ENCODE results near the gene UBASH3A. TPM values are rescaled to one million over a fixed set of nuclear protein-coding genes. Genes with fewer than 3 reads are reported as not detected.

UBASH3A gene
- polyA plus RNA-seq, 3 donors, result 0.14 to 0.56 TPM; not detected in 1

DNA sequence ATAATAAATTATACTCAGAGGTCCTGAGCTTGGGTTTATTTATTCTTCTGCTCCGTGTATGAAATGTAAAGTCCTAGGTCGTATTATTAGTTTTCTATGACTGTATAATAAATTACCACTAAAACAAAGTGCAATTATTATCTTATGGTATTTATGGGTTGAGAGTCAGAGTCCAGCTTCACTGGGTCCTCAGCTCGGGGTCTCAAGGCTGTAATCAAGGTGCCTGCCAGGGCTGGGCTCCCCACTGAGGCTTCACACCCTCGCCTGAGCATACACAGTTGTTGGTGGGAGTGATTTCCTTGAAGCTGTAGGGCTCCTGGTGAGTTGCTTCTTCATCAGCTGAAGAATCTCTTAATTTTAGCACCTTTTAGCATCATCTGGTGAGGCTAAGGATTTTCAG is 15.2 kb downstream of the UBASH3A start:
- 51 to 59% (median 55%) methylated on average over 4 of the region's 4 CpGs for WGBS, 3 donors
- H3K27ac ChIP-seq (ENCODE audit: low read depth, low read length), result no peak overlapping the region

DNA sequence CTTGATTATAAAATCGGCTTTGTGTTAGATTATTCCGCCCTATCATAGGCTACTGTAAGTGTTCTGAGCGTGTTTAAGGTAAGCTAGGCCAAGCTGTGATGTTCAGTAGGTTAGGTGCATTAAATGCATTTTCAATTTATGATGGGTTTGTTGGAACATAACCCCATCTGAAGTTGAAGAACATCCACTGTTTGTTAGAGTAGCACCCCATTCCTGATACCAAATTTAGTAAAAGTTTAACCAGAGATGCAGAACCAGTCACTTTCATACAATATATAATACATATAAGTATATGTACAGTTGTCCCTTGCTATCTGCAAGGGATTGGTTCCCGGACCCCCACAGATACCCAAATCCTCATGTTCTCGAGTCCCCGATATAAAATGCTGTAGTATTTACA is 16.1 kb downstream of the UBASH3A start:
- H3K27ac ChIP-seq (ENCODE audit: low read depth, low read length), result no peak overlapping the region
- 91 to 97% (median 95%) methylated on average over 6 of the region's 6 CpGs for WGBS, 3 donors

DNA sequence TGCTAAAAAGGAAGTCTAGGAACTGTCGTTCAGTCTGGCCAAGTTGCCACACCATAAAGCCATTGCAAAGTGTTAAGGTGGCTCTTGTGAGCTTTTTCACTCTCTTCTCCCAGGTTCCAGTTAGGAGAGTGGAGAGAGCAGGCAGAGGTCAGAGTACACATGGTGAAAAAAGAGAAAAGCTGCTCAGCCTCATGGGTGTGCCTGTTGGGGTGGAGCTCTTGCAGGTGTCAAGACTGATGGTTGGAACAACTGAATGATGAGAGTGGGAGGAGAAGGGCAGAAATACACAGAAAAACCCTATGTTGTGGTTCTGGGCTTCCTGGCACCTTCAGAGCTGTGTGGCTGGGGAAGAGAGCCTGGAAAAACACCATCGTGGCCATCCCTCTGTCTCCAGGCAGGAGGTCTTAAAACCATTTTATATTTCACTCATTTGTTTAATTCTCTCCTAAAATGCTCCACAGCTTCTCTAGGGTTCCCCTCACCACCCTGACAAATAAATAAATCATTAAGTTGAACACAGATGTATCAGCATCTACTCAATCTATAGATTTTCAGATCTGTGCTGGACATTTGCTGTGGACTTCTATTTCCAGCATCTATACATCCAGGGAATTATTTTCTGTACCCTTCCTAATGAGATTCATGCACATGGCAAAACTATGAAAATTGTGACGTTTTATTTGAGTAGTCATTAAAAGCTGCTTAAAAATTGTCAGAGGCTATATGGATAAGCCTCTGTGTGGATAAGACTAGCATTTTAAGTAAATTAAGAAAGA is 17.5 kb downstream of the UBASH3A start:
- H3K27ac ChIP-seq (ENCODE audit: low read depth, low read length), result no peak overlapping the region
- 66 to 74% (median 67%) methylated on average over 3 of the region's 3 CpGs for WGBS, 3 donors

DNA sequence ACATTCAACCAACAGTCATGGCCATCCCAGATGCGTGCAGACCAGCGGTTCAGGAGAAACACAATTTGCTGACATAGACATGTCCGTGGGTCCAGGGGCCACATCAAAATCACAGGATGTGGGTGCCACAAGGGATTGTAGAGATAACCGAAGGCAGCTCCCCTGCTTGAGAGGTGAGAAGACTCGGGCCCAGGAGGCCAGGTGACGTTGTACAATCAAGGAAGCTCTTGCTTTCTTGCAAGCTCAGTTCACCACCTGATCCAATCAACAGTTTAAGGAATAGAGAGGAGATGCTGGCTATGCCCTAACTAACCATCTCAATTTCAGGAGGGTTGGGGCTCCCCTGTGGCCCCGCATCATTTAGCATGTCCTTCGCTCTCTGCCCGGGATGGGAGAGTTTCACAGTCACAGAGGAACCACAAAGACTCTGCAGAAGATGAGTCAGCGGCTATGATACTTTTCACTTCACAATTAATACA is 19.5 kb downstream of the UBASH3A start:
- H3K27ac ChIP-seq (ENCODE audit: low read depth, low read length), result no peak overlapping the region
- WGBS, 3 donors, result 64 to 78% (median 66%) methylated on average over 10 of the region's 10 CpGs

DNA sequence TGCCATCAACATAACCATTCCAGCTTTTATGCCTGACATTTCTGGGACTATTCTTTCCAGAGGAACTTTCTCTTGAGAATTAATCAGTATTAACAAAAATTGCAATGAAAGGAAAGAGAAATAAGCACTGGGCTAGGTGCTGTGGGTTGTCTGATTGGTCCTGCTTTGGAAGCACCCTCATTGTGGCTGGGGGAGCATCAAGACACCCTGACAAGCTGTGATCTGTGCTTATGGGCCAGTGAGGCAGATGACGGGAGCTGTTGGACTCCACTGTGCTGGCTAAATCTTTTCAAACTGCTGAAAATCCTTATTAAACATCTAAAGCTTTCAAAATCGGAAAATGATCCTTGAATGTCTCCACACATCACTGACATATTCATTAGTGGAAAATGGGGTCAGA is 20.0 kb downstream of the UBASH3A start:
- H3K27ac ChIP-seq (ENCODE audit: low read depth, low read length), result no peak overlapping the region
- 71 to 82% (median 76%) methylated on average over 2 of the region's 2 CpGs for WGBS, 3 donors

DNA sequence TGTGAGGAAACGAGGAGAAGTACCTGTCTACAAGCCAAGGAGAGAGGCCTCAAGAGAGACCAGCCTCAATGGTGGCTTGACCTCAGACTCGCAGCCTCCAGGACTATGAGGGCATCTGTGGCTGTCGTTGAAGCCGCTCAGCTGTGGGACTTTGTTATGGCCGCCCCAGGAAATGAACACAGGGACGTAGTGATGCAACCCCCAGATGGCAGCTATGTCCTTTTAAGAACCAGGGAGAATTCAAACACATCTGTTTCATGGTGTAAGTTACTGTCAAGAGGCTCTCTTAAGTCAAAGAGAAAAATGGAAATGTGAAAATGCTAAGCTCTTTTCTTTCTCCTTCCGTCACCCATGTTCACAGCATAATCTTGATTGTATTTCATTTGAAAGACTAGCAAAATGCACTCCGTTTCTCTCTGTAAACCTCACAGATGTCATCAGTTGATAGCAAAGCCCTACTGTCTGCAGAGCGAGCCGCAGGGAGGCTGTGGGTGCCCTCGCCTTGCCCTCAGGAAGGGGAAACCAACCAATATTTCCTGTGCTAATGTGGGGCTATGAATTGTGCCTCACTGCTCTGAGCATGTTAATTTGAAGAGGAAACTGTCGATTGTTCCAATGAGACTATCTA is 21.3 kb downstream of the UBASH3A start:
- WGBS, 3 donors, result 28 to 75% (median 42%) methylated on average over 12 of the region's 12 CpGs
- no peak overlapping the region for H3K27ac ChIP-seq (ENCODE audit: low read depth, low read length)

DNA sequence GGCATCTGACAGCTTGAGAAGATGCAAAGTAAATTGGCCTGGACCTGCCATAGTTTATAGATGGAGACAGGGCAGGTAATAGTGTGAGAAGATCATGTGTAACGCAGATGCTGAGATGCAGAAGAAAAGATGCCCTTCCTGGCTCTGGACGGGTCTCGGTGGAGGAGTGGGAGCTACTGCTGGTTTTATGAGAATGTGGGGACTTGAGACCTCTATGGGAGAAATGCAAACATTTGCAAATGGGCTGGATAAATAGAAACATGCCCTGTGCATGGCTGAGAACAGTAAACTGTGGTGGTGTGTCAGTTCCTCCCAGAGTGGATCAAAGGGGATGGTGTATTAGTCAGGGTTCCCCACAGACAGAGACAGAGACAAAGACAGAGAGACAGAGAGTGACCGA is 21.9 kb downstream of the UBASH3A start:
- WGBS, 3 donors, result 42 to 70% (median 46%) methylated on average over 4 of the region's 4 CpGs

DNA sequence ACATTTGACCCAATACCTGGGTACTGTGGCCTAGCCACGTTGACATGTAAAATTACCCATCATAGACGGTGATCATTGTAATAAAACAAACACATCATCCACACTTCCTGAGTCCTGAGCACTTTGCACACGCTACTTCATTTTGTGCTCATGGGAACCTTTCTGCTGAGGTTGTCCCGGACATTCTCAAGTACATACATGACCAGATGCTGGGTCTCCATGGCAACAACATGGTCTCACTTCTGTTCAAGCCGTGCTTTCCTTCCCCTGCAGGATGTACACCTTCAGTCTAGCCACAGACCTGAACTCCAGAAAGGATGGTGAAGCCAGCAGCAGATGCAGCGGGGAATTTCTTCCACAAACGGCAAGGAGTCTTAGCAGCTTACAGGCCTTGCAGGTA is 22.7 kb downstream of the UBASH3A start:
- WGBS, 3 donors, result 75 to 79% (median 78%) methylated on average over 7 of the region's 7 CpGs
- H3K27ac ChIP-seq (ENCODE audit: low read depth, low read length), result no peak overlapping the region

More for the DNA sequence above, 21.9 kb downstream of the UBASH3A start:
- H3K27ac ChIP-seq (ENCODE audit: low read depth, low read length), result no peak overlapping the region

DNA sequence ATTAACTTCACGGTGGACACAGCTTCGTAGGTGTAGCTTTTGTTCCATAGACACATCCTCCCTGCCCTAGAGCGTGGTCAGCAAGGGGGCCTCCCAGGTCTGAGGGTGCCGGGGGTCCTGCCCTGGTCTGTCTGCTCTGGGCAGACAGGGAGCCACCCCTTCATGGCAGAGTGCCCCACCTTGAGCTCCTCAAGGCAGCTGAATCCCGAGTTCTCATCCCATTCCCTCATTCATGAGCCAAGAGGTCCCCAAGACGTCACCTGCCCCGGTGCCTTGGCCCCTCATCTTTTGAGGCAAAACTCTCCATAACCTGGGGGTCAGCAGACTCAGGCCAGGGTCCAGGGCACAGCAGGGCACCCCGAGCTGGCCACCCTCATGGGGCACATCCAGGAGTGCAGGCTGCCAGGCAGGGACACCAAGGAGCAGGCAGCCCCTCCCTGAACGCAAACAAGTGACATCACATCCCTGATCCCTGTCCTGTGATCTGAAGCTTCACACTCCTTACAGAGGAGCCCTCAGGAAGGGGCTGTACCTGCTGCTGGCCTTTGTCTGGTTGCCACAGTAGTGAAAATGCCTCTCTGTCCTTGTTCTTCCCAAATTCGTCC is 23.3 kb downstream of the UBASH3A start:
- WGBS, 3 donors, result 85 to 90% (median 87%) methylated on average over 10 of the region's 10 CpGs
- H3K27ac ChIP-seq (ENCODE audit: low read depth, low read length), result no peak overlapping the region

DNA sequence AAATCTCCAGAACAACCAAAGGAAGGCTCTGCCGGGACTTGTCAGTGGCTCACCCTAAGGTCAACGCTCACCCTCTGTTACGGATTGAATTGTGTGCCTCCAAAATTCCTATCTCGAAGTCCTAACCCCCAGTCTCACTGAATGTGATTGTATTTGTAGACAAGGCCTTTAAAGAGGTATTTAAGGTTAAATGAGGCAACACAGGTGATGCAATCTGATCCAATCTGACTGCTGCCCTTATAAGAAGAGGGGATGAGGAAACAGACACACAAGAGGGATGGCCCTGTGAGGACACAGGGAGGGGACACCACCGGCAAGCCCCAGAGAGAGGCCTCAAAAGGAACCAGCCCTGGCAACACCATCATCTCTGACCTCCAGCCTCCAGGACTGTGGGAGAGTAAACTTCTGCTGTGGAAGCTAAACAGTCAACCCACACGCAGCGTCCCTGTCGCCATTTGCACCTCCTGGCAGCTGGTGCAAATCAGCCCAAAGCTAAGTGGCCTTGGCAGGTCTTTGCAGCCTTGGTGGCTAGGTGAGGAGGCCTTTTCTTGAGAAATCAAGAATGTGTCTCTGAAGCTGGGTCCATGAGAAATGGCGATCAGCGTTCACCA is 24.2 kb downstream of the UBASH3A start:
- WGBS, 3 donors, result 72 to 80% (median 79%) methylated on average over 10 of the region's 10 CpGs
- H3K27ac ChIP-seq (ENCODE audit: low read depth, low read length), result no peak overlapping the region

DNA sequence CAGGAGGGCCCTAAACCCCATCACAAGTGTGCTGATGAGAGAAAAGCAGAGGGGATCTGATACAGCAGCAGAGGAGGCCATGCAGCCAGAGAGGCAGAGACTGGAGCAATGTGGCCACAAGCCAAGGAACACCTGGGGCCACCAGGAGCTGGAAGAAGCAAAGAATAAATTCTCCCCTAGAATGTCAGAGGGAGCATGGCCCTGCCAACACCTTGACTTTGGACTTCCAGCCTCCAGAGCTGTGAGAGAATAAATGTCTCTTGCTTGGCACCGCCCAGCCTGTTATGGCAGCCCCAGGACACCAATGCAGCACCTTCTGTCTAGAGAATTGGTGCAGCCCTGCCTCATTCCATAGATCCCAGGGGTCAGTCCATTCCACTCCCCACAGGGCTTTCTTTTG is 25.3 kb downstream of the UBASH3A start:
- WGBS, 3 donors, result 97 to 100% (median 100%) methylated on average over 1 of the region's 1 CpG
- no peak overlapping the region for H3K27ac ChIP-seq (ENCODE audit: low read depth, low read length)

DNA sequence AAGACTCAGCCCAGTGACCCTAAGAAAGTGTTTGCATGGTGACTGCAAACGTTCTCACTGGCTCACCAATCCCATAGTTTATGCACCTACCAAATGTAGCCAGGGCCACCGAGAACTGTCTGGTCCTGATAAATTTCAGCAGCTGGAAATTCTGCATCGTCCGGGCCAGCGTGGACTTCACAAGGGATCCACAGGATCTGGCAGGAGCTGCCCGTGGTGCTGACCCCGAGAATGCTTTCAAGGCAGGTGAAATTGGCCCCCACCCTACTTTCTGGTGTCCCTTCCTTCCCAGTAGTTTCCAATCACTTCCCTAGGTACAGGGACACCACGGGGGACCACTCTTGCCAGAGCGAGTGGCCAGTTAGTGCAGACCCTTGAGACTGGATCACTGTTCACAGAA is 26.2 kb downstream of the UBASH3A start:
- 38 to 47% (median 39%) methylated on average over 9 of the region's 9 CpGs for WGBS, 3 donors
- no peak overlapping the region for H3K27ac ChIP-seq (ENCODE audit: low read depth, low read length)

DNA sequence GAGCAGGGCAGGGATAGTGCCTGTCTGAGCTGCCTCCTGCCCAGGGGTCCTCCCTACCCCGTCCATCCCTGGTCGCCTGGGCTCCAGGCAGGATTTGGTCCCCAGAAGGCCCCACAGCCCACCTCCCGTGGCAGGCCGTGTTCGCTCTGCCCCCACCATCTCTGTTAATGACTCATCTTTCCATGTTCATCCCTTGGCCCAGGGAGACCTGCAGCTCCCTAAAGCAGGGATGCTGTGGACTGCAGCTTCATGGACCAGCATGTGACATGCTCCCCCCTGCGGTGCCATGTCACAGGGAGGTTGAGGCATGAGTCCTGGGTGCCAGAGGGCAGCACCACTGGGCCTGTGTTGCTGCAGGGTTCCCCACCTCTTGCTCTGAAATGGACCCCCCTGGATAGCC is 26.8 kb downstream of the UBASH3A start:
- WGBS, 3 donors, result 77 to 88% (median 85%) methylated on average over 6 of the region's 6 CpGs
- H3K27ac ChIP-seq (ENCODE audit: low read depth, low read length), result no peak overlapping the region

DNA sequence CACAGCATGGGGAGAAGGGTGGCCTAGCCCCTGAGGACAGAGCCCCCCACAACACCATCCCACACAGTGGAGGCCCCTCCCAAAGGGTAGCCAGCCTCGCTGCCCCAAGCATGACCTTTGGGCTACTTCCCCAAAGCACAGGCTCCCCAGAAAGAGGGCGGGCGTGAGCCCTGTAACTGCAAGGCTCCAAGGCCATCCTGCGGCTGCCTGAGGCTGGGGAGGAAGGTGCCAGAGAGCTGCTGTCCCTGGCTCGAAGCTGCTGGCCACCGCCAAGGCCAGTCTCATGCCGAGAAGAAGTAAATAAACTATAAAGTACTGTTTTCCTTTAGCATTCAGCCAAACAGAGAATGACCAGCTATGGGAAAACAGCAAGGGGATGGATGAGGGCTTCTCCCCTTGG is 27.5 kb downstream of the UBASH3A start:
- 29 to 72% (median 70%) methylated on average over 7 of the region's 7 CpGs for WGBS, 3 donors

DNA sequence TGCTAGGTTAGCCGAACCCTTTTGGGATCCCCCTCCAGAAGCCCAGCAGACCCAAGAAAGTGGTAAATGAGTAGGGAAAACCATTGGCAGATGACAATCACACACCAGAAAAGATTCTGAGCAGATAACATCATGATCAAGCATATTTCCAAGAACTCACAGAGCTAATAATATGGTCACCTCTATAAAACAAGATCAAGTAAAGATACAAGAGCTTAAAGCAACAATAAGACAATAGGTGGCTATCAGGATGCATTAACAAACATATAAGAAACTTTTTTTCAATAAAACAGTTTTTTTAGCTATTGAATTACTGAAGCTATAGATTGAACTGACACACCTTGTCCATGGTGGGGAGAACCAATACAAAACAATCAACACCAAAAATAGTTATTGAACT is 29.0 kb downstream of the UBASH3A start:
- H3K27ac ChIP-seq (ENCODE audit: low read depth, low read length), result no peak overlapping the region
- WGBS, 3 donors, result 43 to 90% (median 84%) methylated on average over 1 of the region's 1 CpG

More for the DNA sequence above, 27.5 kb downstream of the UBASH3A start:
- no peak overlapping the region for H3K27ac ChIP-seq (ENCODE audit: low read depth, low read length)

DNA sequence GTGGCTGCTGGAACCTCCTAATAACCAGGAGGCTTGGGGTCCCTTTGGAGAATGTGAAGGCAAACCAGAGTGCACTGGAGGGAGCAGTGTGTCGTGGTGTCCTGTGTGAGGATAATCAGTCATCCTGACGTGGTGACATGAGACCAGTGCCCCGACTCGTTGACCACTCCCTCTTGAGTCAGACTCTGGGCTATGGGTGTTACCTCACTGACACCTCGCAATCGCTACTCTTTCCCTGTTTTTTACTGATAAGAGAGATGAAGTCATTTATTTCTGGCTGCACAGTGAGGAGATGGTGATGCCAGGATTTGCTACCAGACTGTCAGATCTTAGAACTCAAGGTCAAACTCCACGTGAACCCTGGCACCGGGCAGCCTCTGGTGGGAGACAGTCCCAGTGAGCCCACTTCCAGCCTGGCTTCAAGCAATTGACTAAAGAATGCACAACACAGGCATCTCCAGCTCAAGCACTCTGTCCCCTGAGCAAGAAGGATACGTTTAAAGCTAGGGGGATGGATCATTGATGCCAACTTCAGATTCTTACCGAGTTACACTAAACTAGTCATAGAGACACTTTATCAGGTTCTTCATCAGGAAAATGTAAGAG is 30.3 kb downstream of the UBASH3A start:
- H3K27ac ChIP-seq (ENCODE audit: low read depth, low read length), result no peak overlapping the region
- 43 to 58% (median 46%) methylated on average over 10 of the region's 10 CpGs for WGBS, 3 donors

DNA sequence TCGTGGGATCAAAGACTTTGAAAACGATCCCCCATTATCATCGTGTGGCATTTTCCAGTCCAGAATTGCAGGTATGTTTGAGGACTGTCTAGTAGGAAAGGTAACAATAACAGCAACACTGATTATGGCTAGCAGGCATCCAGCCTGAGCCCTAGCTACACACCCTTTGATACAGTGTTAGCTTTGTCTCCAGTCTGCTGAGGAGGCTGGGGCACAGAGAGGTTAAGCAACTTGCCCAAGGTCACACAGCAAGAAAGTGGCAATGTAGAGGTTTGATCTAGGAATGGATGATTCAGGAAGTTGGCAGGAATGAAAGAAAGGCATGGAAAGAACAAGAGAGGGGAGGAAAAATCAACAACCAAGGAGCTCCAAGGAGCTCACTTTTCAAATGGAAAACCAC is 31.2 kb downstream of the UBASH3A start:
- H3K27ac ChIP-seq (ENCODE audit: low read depth, low read length), result no peak overlapping the region
- WGBS, 3 donors, result 62 to 75% (median 71%) methylated on average over 3 of the region's 3 CpGs

DNA sequence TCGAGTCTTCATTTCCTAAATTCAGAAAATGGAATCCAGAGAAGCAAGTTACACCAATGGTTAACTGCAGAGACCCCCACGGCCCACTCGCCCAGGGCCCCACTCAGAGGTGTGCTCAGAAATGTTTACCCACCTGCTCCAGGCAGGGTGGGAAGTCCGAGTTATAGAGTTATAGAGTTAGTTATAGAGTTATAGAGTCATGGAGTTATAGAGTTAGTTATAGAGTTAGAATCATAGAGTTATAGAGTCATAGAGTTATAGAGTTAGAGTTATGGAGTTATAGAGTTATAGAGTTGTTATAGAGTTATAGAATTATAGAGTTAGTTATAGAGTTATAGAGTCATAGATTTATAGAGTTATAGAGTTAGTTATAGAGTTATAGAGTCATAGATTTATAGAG is 31.7 kb downstream of the UBASH3A start:
- 52 to 69% (median 66%) methylated on average over 4 of the region's 4 CpGs for WGBS, 3 donors
- no peak overlapping the region for H3K27ac ChIP-seq (ENCODE audit: low read depth, low read length)

DNA sequence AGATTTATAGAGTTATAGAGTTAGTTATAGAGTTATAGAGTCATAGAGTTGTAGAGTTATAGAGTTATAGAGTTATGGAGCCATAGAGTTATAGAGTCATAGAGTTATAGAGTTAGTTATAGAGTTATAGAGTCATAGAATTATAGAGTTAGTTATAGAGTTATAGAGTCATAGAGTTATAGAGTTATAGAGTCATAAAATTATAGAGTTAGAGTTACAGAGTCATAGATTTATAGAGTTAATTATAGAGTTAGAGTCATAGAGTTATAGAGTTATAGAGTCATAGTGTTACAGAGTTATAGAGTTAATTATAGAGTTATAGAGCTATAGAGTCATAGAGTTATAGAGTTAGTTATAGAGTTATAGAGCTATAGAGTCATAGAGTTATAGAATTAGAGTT is 32.1 kb downstream of the UBASH3A start:
- no peak overlapping the region for H3K27ac ChIP-seq (ENCODE audit: low read depth, low read length)

Measured in adipose tissue (tissue), 3 donors.